Endodermal cell (in vitro differentiated cells): ENCODE measurements around the gene HCFC1. TPM values are rescaled to one million over a fixed set of nuclear protein-coding genes. Genes with fewer than 3 reads are reported as not detected.

Source experiments
- DNase-seq: peaks from one replicate; pipeline ENCODE4 v3.0.0-alpha.2; 2017
- H3K27ac ChIP-seq: 2 replicates; pipeline ENCODE4 v1.5.1; 2013; ENCODE audit warnings: mild to moderate bottlenecking, low read depth, low read length, moderate library complexity
- H3K27me3 ChIP-seq: 2 replicates; pipeline ENCODE4 v1.6.1; 2013; ENCODE audit warnings: mild to moderate bottlenecking, low read length, moderate library complexity; ENCODE audit not compliant: insufficient read depth, control insufficient read depth, poor library complexity, severe bottlenecking
- H3K36me3 ChIP-seq: 2 replicates; pipeline ENCODE4 v1.7.0; 2013; ENCODE audit warnings: mild to moderate bottlenecking, low read length, moderate library complexity; ENCODE audit not compliant: control insufficient read depth, insufficient read depth
- H3K4me1 ChIP-seq: one replicate; pipeline ENCODE4 v1.7.0; 2013; ENCODE audit warnings: low read length; ENCODE audit not compliant: control insufficient read depth, insufficient read depth
- H3K4me3 ChIP-seq: 2 replicates; pipeline ENCODE4 v1.5.1; 2013; ENCODE audit warnings: mild to moderate bottlenecking, low read length, moderate library complexity
- H3K9ac ChIP-seq: 2 replicates; pipeline ENCODE4 v1.6.1; 2013; ENCODE audit warnings: mild to moderate bottlenecking, low read length, moderate library complexity; ENCODE audit not compliant: poor library complexity, severe bottlenecking; ENCODE audit errors: extremely low read depth
- H3K9me3 ChIP-seq: 2 replicates; pipeline ENCODE4 v1.6.1; 2013; ENCODE audit warnings: mild to moderate bottlenecking, low read length, moderate library complexity; ENCODE audit not compliant: control insufficient read depth
- H3K27ac Mint-ChIP-seq: 2 replicates; pipeline ENCODE4 v1.8.0; 2020; ENCODE audit warnings: mixed read lengths
- H3K27me3 Mint-ChIP-seq: 2 replicates; pipeline ENCODE4 v1.8.0; 2021; ENCODE audit warnings: mild to moderate bottlenecking, mixed read lengths; ENCODE audit not compliant: insufficient read depth
- H3K36me3 Mint-ChIP-seq: 2 replicates; pipeline ENCODE4 v1.8.0; 2020; ENCODE audit warnings: low read depth, mixed read lengths
- H3K4me1 Mint-ChIP-seq: 2 replicates; pipeline ENCODE4 v1.8.0; 2020; ENCODE audit warnings: mixed read lengths
- H3K4me3 Mint-ChIP-seq: 2 replicates; pipeline ENCODE4 v1.8.0; 2020; ENCODE audit warnings: mild to moderate bottlenecking, moderate library complexity, mixed read lengths
- H3K9me3 Mint-ChIP-seq: 2 replicates; pipeline ENCODE4 v1.8.0; 2020; ENCODE audit warnings: mild to moderate bottlenecking, mixed read lengths
- CTCF ChIP-seq: fragments of 200-600 bp; sonication (generic); conservative IDR thresholded peaks from 2 replicates; pipeline ENCODE4 v1.5.0; 2021; ENCODE audit warnings: antibody characterized with exemption, mild to moderate bottlenecking
- WGBS, 2 experiments: methylation state at CpG; one replicate each; pipeline versions ENCODE4 v1.1.5 to v1.1.7; 2013; ENCODE audit warnings: missing lambda C conversion rate in 2 of 2, mixed read lengths in 1 of 2; ENCODE audit not compliant: insufficient coverage in 1 of 2, insufficient read length in 1 of 2; 5-methylcytosine and 5-hydroxymethylcytosine counted together
- total RNA-seq, 2 donors: library from RNA; stranded (reverse); fragmentation: NEBNext Ultra II Directional in 1 of 2; extraction: Animal tissue kit (Norgen Biotek cat#: 25700) in 1 of 2; gene quantifications; 2 replicates in 1 of 2; 3 replicates in 1 of 2; pipeline ENCODE4 v1.2.1, GENCODE V29; 2021

HCFC1 gene
- total RNA-seq, 2 donors from 2014 or later: 93.4 to 112 TPM

DNA sequence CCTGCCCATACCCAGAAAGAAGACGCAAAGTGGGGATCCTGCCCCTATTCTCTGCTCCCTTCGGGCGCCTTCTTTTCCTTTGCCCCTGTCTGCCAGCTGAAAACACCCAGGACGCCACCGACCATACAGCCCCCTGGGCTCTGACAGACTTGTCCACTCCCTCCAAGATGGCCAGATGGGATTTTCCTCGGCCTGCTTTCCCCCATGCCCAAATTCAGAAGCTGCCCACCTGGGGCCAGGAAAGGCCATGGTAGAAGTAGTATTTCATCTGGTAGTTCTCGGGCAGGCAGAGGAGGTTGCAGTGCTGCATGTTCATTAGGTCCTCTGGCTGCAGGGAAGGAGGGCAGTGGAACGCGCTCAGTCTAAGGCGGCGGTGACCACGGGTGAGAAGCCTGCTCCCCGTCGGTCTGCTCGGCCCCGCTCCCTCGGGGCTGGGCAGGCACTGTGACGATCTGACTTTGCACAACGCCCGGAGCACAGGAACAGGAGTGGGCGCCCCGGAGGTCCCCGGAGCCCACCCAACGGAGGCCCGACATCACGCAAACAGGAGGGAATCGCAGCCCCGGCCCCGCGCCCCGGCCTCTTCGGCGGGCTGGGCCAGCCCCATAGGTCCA, 37.4 kb downstream of the HCFC1 start:
- peak overlapping the region; percentile 79 for H3K4me3 Mint-ChIP-seq
- peaks cover 5% of the 10 kb centered on the region for H3K4me1 Mint-ChIP-seq
- Histone ChIP-seq H3K4me3 (peak overlapping the region; percentile 85), H3K9ac (peak overlapping the region; percentile 38), H3K4me1 (no peaks in the 10 kb centered on the region), H3K27ac (no peak overlapping the region), H3K36me3 (peaks cover 8% of the 10 kb centered on the region), H3K27me3 (no peaks in the 10 kb centered on the region), H3K9me3 (no peaks in the 10 kb centered on the region)
- WGBS, 2 experiments: 1 to 4% methylated on average over 13 to 33 of the region's 33 CpGs
- H3K36me3 Mint-ChIP-seq: peaks cover 14% of the 10 kb centered on the region
- peaks cover 1% of the 10 kb centered on the region for H3K27me3 Mint-ChIP-seq
- peak overlapping the region; percentile 58 for H3K27ac Mint-ChIP-seq
- no peak for DNase-seq
- peaks cover 71% of the 10 kb centered on the region for H3K9me3 Mint-ChIP-seq
- TF ChIP-seq CTCF: no peak

- peak overlapping the region; percentile 38 for H3K9ac ChIP-seq
- 66 to 90% methylated on average over 2 to 5 of the region's 7 CpGs for WGBS, 2 experiments
Measured at GRCh38 chrX:153933748-153934147, 37.9 kb downstream of the HCFC1 start.

GRCh38 chrX:153932220-153932915, 39.2 kb downstream of the HCFC1 start:
- H3K27ac Mint-ChIP-seq: no peak overlapping the region
- no peak overlapping the region for H3K9ac ChIP-seq

More at GRCh38 chrX:153933748-153934147, 37.9 kb downstream of the HCFC1 start:
- Mint-ChIP-seq H3K4me3 (peak overlapping the region; percentile 79), H3K27me3 (peaks cover 1% of the 10 kb centered on the region), H3K9me3 (peaks cover 72% of the 10 kb centered on the region), H3K27ac (peak overlapping the region; percentile 48), H3K4me1 (peaks cover 5% of the 10 kb centered on the region), H3K36me3 (peaks cover 15% of the 10 kb centered on the region)
- no peaks in the 10 kb centered on the region for H3K4me1 ChIP-seq
- no peak for DNase-seq
- no peak overlapping the region for H3K27ac ChIP-seq
- no peaks in the 10 kb centered on the region for H3K9me3 ChIP-seq
- peaks cover 8% of the 10 kb centered on the region for H3K36me3 ChIP-seq
- no peaks in the 10 kb centered on the region for H3K27me3 ChIP-seq
- no peak for TF ChIP-seq CTCF
- H3K4me3 ChIP-seq: peak overlapping the region; percentile 85

More at GRCh38 chrX:153932220-153932915, 39.2 kb downstream of the HCFC1 start:
- TF ChIP-seq CTCF: no peak
- H3K27me3 ChIP-seq: no peaks in the 10 kb centered on the region
- Mint-ChIP-seq H3K4me3 (no peak overlapping the region), H3K36me3 (peaks cover 15% of the 10 kb centered on the region), H3K4me1 (peaks cover 7% of the 10 kb centered on the region), H3K9me3 (peaks cover 70% of the 10 kb centered on the region), H3K27me3 (peaks cover 1% of the 10 kb centered on the region)
- H3K4me1 ChIP-seq: no peaks in the 10 kb centered on the region
- DNase-seq: no peak
- no peaks in the 10 kb centered on the region for H3K9me3 ChIP-seq
- 80 to 93% methylated on average over 1 to 11 of the region's 13 CpGs for WGBS, 2 experiments
- peaks cover 8% of the 10 kb centered on the region for H3K36me3 ChIP-seq
- no peak overlapping the region for H3K27ac ChIP-seq
- no peak overlapping the region for H3K4me3 ChIP-seq
